Measurements from ENCODE around the gene SH3PXD2B.

- TF ChIP-seq CTCF (IDR thresholded peaks at IDR 0.05): no peak
- TF ChIP-seq POLR2A (IDR thresholded peaks at IDR 0.05): no peak
These were observed 42.7 kb downstream of the SH3PXD2B start for GRCh38 chr5:172411484-172412072.

Measured in lower leg skin (tissue), 3 donors.